Activated naive CD4-positive, alpha-beta T cell treated with anti-CD3 and anti-CD28 coated beads, Interleukin-2, amount 10 ng/mL, durations not matched to agents 7 days and 5 days (primary cell): Measurements from ENCODE around the gene ARL5A.

ENCODE experiments used
- CTCF ChIA-PET: fragments of 350-600 bp; sonication (Branson Sonifier 250); formaldehyde crosslinking; loops from one replicate; lab custom pipeline; 2021; ENCODE audit warnings: antibody characterized with exemption; lab: Charles Lee
- DNase-seq: peaks from one replicate; pipeline ENCODE4 v3.0.0-alpha.2; 2020
- H3K27ac Mint-ChIP-seq: one replicate; pipeline ENCODE4 v1.8.0; 2021; ENCODE audit warnings: mild to moderate bottlenecking, moderate library complexity, mixed read lengths
- H3K27me3 Mint-ChIP-seq: one replicate; pipeline ENCODE4 v1.8.0; 2021; ENCODE audit warnings: mild to moderate bottlenecking, mixed read lengths
- H3K36me3 Mint-ChIP-seq: one replicate; pipeline ENCODE4 v1.8.0; 2021; ENCODE audit warnings: mixed read lengths
- H3K4me1 Mint-ChIP-seq: one replicate; pipeline ENCODE4 v1.8.0; 2021; ENCODE audit warnings: mixed read lengths
- H3K4me3 Mint-ChIP-seq: one replicate; pipeline ENCODE4 v1.8.0; 2021; ENCODE audit warnings: mild to moderate bottlenecking, moderate library complexity, mixed read lengths
- H3K9me3 Mint-ChIP-seq: one replicate; pipeline ENCODE4 v1.8.0; 2021; ENCODE audit warnings: mixed read lengths

ARL5A gene

DNA sequence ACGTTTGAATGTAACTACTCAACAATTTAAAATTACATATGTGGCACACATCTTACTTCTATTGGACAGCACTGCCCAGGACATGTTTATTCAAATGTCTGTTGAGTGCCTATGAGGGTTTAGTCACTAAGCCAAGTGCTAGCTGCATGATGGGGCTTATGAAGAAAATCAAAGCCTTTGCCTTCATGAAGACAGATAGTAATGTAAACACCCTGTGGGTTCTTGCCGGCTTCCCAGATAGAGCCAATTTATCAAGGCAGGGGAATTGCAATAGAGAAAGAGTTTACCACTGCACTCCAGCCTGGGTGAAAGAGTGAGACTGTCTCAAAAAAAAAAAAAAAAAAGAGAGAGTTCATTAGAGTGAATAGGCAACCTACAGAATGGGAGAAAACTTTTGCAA is 50.3 kb downstream of the ARL5A start:
- Mint-ChIP-seq H3K27me3 (no peaks in the 10 kb centered on the region), H3K27ac (no peak overlapping the region), H3K4me3 (no peak overlapping the region), H3K9me3 (peaks cover 10% of the 10 kb centered on the region), H3K36me3 (peaks cover 46% of the 10 kb centered on the region), H3K4me1 (no peaks in the 10 kb centered on the region)
- no peak for DNase-seq
- CTCF ChIA-PET = no interaction called here

DNA sequence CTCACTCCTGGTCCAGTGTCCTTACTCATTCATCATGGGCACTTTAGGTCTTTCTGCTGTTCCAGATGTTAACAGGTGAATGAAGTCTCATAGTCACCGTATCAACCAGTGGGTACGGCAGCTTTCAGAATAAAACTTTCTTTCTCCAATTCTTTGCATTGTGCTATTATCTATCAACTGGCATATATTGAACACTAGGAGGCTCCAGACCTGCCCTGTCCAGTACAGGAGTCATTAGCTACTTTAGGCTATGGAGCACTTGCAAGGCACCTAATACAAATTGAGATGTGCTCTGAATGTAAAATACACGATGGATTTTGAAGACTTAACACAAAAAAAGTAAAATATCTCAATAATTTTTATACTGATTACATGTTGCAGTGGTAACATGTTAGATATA is 50.7 kb downstream of the ARL5A start:
- no peak for DNase-seq
- Mint-ChIP-seq H3K27ac (peak overlapping the region; percentile 15), H3K4me1 (no peaks in the 10 kb centered on the region), H3K27me3 (no peaks in the 10 kb centered on the region), H3K9me3 (peaks cover 10% of the 10 kb centered on the region), H3K36me3 (peaks cover 42% of the 10 kb centered on the region), H3K4me3 (no peak overlapping the region)
- CTCF ChIA-PET = no interaction called here

DNA sequence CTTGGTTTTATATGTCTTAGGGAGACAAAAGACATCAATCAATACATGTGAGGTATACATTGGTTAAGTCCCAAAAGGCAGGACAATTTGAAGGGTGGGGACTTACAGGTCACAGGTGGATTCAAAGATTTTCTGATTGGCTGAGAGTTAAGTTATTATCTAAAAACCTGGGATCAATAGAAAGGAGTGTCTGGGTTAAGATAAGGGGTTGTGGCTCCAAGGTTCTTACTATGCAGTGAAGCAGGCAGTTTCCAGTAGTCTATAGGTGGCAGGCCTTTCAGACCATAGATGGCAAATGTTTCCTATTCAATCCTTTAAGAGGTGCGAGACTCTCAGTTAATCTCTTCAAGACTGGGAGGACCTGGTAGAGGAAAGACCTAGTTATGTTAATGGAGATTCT is 51.9 kb downstream of the ARL5A start:
- CTCF ChIA-PET = no interaction called here

DNA sequence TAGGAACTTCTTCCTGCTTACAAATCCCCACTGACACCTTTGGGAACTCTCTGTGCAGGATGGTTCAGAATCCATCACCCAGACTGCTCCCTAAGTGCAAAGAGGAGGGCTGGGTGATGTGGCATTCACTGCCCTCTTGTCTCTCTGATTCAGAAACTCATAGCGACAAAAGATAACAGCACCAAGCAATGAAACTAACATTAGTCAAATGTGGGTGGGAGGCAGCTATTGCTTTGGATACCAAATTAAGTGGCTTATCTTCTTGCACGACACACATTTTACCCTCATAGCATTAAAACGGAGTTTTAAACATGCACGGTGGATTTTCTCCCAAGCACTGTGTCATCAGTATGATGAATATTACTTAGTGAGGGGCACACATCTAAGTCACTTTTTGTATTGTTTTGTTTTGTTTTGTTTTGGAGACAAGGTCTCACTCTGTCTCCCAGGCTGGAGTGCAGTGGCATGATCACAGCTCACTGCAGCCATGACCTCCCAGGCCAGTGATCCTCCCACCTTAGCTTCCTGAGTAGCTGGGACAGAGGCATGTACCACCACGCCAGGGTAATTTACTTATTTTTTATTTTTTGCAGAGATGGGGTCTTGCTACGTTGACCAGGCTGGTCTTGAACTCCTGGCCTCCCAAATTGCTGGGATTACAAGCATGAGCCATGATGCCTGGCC is 53.0 kb downstream of the ARL5A start:
- no peak overlapping the region for H3K4me3 Mint-ChIP-seq
- CTCF ChIA-PET = no interaction called here
- H3K27me3 Mint-ChIP-seq = no peaks in the 10 kb centered on the region
- no peaks in the 10 kb centered on the region for H3K4me1 Mint-ChIP-seq
- H3K36me3 Mint-ChIP-seq = peaks cover 44% of the 10 kb centered on the region
- H3K27ac Mint-ChIP-seq = no peak overlapping the region
- H3K9me3 Mint-ChIP-seq = peaks cover 10% of the 10 kb centered on the region
- DNase-seq = no peak

More for the DNA sequence above, 51.9 kb downstream of the ARL5A start:
- no peaks in the 10 kb centered on the region for H3K27me3 Mint-ChIP-seq
- no peaks in the 10 kb centered on the region for H3K4me1 Mint-ChIP-seq
- H3K36me3 Mint-ChIP-seq = peaks cover 44% of the 10 kb centered on the region
- H3K4me3 Mint-ChIP-seq = no peak overlapping the region
- no peak overlapping the region for H3K27ac Mint-ChIP-seq
- peaks cover 10% of the 10 kb centered on the region for H3K9me3 Mint-ChIP-seq
- DNase-seq = no peak

DNA sequence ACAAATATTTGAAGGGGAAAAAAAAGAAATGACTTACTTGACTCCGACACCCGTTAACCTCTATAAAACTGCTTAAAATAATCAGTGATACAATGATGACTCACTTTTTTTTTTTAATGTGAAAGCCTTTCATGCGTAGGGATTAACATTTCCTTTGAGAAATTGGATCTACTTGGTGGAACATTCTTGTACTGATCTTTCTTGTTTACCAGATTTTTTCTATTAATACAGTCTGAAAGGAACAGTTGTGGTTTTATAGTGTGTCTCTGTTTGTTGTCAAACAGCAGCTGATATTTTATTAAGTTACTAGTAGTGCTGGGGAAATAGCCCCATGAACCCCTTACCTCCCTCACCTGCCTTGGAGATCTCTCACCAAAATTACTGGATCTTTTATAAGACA is 53.7 kb downstream of the ARL5A start:
- H3K27me3 Mint-ChIP-seq = no peaks in the 10 kb centered on the region
- peaks cover 37% of the 10 kb centered on the region for H3K36me3 Mint-ChIP-seq
- no peak overlapping the region for H3K4me3 Mint-ChIP-seq
- H3K9me3 Mint-ChIP-seq = peaks cover 4% of the 10 kb centered on the region
- no peak overlapping the region for H3K27ac Mint-ChIP-seq
- no peaks in the 10 kb centered on the region for H3K4me1 Mint-ChIP-seq
- DNase-seq = no peak
- CTCF ChIA-PET = no interaction called here

DNA sequence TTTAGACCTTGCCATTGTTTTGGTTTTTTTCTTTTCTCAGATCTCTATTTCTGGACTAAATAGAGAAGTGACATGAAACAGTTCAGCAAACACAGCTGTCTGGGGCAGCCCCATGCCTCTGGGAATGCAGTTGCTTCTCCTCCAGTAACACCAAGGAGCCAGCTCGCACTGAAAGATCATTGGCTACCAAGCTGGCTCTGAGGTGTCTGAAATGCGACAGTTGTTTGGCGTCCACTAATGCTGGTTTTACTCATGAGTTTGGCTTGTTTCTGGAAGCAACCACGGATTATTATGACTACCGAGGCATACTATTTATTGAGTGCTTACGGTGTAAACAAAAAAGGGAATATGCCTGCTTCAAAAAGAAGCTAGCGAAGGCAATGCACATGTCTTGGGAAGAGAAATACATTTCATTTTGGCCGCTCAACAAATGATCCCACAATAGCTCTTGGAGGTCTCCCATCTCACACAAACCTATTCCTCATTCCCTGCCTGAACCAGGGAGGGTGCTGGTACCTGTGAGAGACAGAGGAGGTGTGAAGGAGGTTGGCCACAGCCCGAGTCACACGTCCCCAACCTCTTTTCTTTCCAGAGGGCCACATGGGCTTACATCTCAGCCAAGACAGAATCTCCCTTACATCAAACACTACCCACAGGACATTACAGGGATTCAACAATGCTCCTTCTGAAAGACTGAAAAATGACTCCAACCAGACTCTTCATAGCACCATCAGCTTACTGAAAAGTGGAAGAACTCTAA is 56.4 kb downstream of the ARL5A start:
- no peaks in the 10 kb centered on the region for H3K9me3 Mint-ChIP-seq

DNA sequence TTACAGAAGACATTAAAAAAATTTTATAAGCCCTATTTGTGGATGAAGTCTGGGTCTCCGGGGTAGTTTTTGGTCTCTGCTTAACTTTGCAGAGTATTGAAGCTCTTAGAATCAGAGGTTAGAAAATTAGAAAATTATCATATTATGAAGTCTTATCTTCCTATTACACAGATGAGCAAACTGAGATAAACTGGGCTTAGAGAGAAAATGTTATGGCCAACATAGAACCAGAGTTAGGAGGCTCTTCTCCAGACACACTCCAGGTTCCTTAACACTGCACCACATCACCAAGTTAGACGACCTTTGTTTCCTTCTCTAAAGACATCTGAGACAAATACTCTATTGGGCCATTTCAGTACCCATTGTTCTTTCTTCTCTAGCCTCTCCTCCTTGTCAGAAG is 57.2 kb downstream of the ARL5A start:
- H3K36me3 Mint-ChIP-seq = peaks cover 9% of the 10 kb centered on the region
- H3K9me3 Mint-ChIP-seq = no peaks in the 10 kb centered on the region
- H3K4me1 Mint-ChIP-seq = peaks cover 6% of the 10 kb centered on the region
- DNase-seq = no peak
- H3K4me3 Mint-ChIP-seq = no peak overlapping the region
- CTCF ChIA-PET = no interaction called here
- no peaks in the 10 kb centered on the region for H3K27me3 Mint-ChIP-seq
- no peak overlapping the region for H3K27ac Mint-ChIP-seq

More for the DNA sequence above, 56.4 kb downstream of the ARL5A start:
- H3K27ac Mint-ChIP-seq = no peak overlapping the region
- no peaks in the 10 kb centered on the region for H3K4me1 Mint-ChIP-seq
- no peak overlapping the region for H3K4me3 Mint-ChIP-seq
- CTCF ChIA-PET = no interaction called here
- DNase-seq = no peak
- no peaks in the 10 kb centered on the region for H3K27me3 Mint-ChIP-seq
- peaks cover 17% of the 10 kb centered on the region for H3K36me3 Mint-ChIP-seq

DNA sequence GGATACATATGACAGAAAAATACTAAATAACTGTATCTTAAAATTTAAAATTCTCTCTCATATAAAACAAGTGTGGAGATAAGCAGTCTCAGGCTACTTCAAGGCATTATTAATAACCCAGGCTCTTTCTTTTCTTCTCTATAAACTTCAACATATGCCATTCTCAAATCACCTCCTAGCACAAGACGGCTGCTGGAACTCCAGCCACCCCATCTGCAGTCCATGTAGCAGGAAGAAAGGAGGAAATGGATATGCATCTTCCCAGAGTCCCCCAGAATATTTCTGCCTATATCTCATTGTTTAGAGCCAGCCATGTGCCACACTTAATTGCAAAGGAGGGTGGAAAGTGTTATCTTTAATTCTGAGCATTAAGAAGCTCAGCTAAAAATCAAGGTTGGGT is 58.6 kb downstream of the ARL5A start:
- no peaks in the 10 kb centered on the region for H3K27me3 Mint-ChIP-seq
- CTCF ChIA-PET = no interaction called here
- H3K4me1 Mint-ChIP-seq = peaks cover 6% of the 10 kb centered on the region
- H3K4me3 Mint-ChIP-seq = no peak overlapping the region
- H3K27ac Mint-ChIP-seq = no peak overlapping the region
- no peaks in the 10 kb centered on the region for H3K9me3 Mint-ChIP-seq
- peaks cover 4% of the 10 kb centered on the region for H3K36me3 Mint-ChIP-seq
- no peak for DNase-seq

DNA sequence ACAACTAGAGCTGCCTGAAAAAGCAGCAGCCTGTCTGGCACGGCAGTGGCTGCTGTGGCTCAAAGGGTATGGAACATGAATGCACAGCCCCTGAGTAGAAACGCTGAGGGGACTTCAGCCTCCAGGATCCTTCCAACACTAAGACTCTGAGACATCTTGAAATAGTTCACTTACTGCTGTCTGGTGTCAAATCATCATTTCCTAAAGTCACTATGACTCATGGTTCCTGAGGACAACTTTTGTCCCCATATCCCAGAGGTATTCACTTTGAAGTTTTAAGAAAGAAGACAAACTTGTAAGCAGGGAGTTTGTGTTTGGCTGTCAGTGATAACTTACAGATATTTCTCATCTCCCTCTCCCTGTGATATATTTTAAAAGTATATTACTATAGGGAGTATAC is 60.7 kb downstream of the ARL5A start:
- H3K4me1 Mint-ChIP-seq = peaks cover 6% of the 10 kb centered on the region
- H3K4me3 Mint-ChIP-seq = no peak overlapping the region
- H3K9me3 Mint-ChIP-seq = no peaks in the 10 kb centered on the region
- H3K27ac Mint-ChIP-seq = no peak overlapping the region
- peaks cover 4% of the 10 kb centered on the region for H3K36me3 Mint-ChIP-seq
- no peak for DNase-seq
- no peaks in the 10 kb centered on the region for H3K27me3 Mint-ChIP-seq
- CTCF ChIA-PET = no interaction called here

DNA sequence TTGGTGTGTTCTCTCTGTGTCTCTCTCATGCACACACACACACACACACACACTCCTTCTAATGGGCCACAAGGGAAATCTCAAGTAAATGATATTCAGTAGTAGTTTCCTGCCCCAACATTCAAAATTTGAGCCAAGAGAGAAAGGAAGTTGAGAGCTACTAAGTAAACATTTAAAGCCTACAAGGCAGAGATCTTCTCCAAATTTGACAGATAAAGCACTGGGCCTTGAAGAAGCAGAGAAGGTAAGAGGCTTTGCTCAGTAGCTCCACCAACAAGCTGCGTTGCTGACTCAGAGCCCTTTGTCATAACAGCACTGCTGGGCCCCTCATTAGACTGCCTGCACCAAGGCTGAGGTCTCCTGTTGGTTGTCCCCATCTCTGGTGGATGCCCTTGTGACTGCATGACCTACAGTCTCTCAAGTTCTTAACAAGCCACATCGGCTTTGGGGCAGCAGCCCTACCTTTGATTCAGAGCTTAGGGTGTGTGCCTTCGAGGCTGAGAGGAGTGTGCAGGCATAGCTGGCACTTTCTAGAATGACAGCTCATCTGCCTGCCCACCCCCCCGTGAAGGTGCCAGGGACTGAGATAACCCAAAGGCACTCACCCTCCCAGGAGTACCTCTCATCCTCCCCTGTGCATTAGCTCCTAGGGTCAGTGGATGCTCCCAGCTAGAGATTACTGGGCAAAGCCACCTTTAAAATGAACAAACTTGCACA is 61.6 kb downstream of the ARL5A start:
- no peaks in the 10 kb centered on the region for H3K9me3 Mint-ChIP-seq
- no peak overlapping the region for H3K4me3 Mint-ChIP-seq
- CTCF ChIA-PET = interaction anchor here (0.6 kb wide), 1 partner anchor 232 kb away, joined by 3 read pairs; no protein-coding TSS in a partner anchor
- DNase-seq = no peak
- no peaks in the 10 kb centered on the region for H3K27me3 Mint-ChIP-seq
- peaks cover 6% of the 10 kb centered on the region for H3K4me1 Mint-ChIP-seq
- H3K27ac Mint-ChIP-seq = peak overlapping the region; percentile 43
- H3K36me3 Mint-ChIP-seq = peaks cover 2% of the 10 kb centered on the region

DNA sequence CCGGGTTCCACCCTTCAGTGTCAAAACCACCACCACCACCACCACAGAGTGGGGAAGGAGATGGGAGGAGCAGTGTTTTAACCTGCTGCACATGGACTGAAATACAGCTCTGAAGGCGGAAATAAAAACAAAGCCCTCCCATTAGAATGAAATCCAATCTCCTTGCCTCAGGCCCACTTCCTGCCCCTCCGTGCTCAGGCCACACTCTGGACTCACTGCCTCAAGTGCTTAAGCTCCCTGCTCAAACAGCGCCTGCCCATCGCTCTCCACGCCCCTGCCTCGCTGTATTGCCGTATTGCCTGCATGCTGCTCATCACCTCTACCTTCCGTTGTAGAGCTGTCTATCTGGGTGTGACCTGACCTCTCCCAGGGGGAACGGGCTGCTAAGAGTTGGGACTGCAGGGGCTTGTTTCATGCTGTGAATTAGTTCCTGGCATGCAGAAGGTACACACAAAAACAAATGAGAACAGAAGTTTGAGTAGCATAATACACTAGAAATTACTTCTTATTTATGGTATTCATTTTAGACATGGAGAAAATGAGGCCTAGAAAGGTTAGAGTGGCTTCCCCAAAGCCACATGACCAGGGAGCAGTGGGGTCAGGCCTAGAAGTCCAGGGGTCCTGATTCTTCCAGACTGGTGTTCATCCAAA is 62.3 kb downstream of the ARL5A start:
- Mint-ChIP-seq H3K9me3 (no peaks in the 10 kb centered on the region), H3K27me3 (no peaks in the 10 kb centered on the region), H3K4me1 (peaks cover 6% of the 10 kb centered on the region), H3K4me3 (no peak overlapping the region), H3K36me3 (no peaks in the 10 kb centered on the region), H3K27ac (peak overlapping the region; percentile 6)
- CTCF ChIA-PET = no interaction called here
- no peak for DNase-seq

DNA sequence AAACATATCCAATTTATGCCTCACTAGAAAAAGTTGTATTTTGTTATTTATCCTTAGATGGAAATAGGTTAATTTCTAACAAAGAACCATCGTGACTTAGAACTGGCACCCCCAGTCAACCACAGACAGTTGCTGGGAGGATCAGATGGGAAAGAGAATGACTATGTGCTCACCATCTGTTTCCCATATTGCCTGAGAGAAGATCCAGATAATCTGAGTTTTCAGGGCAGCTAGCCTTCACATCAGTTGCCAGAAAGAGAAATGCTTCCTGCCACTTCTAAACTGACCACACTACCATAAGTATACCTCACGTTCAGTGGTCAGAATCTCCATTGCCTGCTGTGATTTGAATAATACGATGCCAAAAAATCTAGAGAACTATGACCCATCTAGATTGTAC is 65.5 kb downstream of the ARL5A start:
- Mint-ChIP-seq H3K4me3 (no peak overlapping the region), H3K36me3 (no peaks in the 10 kb centered on the region), H3K27me3 (no peaks in the 10 kb centered on the region), H3K9me3 (no peaks in the 10 kb centered on the region), H3K27ac (no peak overlapping the region), H3K4me1 (peaks cover 6% of the 10 kb centered on the region)
- no peak for DNase-seq
- CTCF ChIA-PET = no interaction called here

DNA sequence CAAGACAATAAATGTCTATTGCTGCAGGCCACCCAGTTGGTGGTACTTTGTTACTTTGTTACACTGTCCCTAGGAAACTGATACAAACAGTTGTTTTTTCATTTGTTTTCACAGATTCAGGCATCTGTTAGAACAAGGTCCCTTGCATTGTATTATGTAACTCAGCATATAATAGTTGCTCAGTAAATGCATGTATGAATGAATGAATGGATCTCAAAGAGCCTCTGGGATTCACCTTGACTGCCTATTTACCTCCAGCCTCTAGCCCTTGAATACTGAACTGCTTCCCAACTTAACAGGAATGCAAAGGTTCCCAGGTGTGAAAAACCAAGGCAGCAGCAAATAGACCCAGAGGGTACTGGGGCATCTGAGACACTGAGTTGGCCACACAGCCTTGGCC is 66.5 kb downstream of the ARL5A start:
- peaks cover 5% of the 10 kb centered on the region for H3K4me1 Mint-ChIP-seq
- no peak overlapping the region for H3K4me3 Mint-ChIP-seq
- H3K27me3 Mint-ChIP-seq = no peaks in the 10 kb centered on the region
- DNase-seq = no peak
- H3K27ac Mint-ChIP-seq = no peak overlapping the region
- H3K9me3 Mint-ChIP-seq = no peaks in the 10 kb centered on the region
- no peaks in the 10 kb centered on the region for H3K36me3 Mint-ChIP-seq
- CTCF ChIA-PET = no interaction called here

DNA sequence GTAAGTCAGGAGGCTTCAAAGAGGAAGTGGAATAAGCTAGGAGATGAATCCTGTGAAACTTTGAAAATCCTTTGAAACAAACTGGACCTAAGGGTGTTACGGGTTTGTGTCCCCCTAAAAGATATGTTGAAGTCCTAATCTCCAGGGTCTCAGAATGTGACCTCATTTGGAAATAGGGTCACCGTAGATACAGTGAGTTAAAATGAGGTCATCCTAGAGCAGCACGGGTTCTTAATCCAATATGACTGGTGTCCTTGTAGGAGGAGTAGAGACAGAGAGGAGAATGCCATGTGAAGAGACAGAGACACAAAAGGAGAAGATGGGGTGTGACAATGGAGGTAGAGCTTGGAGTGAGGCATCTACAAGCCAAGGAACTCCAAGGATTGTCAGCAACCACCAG is 67.0 kb downstream of the ARL5A start:
- Mint-ChIP-seq H3K27me3 (no peaks in the 10 kb centered on the region), H3K36me3 (no peaks in the 10 kb centered on the region), H3K4me1 (peaks cover under 1% of the 10 kb centered on the region), H3K4me3 (no peak overlapping the region), H3K9me3 (no peaks in the 10 kb centered on the region), H3K27ac (no peak overlapping the region)
- CTCF ChIA-PET = no interaction called here
- DNase-seq = no peak
